Urinary bladder (tissue), 4 donors: ENCODE data around the gene MTA3. TPM values are rescaled to one million over a fixed set of nuclear protein-coding genes. Genes with fewer than 3 reads are reported as not detected.

ENCODE experiments used
- DNase-seq: peaks from one replicate; pipeline ENCODE4 v3.0.0-alpha.2; 2015; ENCODE audit errors: extremely low spot score
- H3K27ac ChIP-seq: one replicate; pipeline ENCODE4 v1.5.1; 2013; ENCODE audit warnings: low read depth, mild to moderate bottlenecking, moderate library complexity
- H3K36me3 ChIP-seq: one replicate; pipeline ENCODE4 v1.6.1; 2013; ENCODE audit warnings: mild to moderate bottlenecking, moderate library complexity; ENCODE audit not compliant: insufficient read depth
- H3K4me1 ChIP-seq: one replicate; pipeline ENCODE4 v1.6.1; 2013; ENCODE audit warnings: mild to moderate bottlenecking, moderate library complexity; ENCODE audit not compliant: insufficient read depth
- H3K4me3 ChIP-seq: one replicate; pipeline ENCODE4 v1.5.1; 2013; ENCODE audit warnings: low read depth, low read length
- WGBS: extraction: QIAGEN DNeasy Blood & Tissue Kit; methylation state at CpG from one replicate; pipeline ENCODE4 v1.1.7; 2013; 5-methylcytosine and 5-hydroxymethylcytosine counted together
- polyA plus RNA-seq: library from polyadenylated mRNA; stranded (reverse); fragments of 200-250 nt; gene quantifications from one replicate; pipeline ENCODE4 v1.2.3, GENCODE V29; 2013
- total RNA-seq: library from RNA; depleted of rRNA; stranded (reverse); fragments of >200 nt; gene quantifications from one replicate; pipeline ENCODE4 v1.2.3, GENCODE V29; 2014
- donor health status: healthy with polysubstance abuse.
- donor health status: healthy.

Gene MTA3
- total and polyA plus RNA-seq, 2 donors, result 28.0 to 62.3 TPM

DNA sequence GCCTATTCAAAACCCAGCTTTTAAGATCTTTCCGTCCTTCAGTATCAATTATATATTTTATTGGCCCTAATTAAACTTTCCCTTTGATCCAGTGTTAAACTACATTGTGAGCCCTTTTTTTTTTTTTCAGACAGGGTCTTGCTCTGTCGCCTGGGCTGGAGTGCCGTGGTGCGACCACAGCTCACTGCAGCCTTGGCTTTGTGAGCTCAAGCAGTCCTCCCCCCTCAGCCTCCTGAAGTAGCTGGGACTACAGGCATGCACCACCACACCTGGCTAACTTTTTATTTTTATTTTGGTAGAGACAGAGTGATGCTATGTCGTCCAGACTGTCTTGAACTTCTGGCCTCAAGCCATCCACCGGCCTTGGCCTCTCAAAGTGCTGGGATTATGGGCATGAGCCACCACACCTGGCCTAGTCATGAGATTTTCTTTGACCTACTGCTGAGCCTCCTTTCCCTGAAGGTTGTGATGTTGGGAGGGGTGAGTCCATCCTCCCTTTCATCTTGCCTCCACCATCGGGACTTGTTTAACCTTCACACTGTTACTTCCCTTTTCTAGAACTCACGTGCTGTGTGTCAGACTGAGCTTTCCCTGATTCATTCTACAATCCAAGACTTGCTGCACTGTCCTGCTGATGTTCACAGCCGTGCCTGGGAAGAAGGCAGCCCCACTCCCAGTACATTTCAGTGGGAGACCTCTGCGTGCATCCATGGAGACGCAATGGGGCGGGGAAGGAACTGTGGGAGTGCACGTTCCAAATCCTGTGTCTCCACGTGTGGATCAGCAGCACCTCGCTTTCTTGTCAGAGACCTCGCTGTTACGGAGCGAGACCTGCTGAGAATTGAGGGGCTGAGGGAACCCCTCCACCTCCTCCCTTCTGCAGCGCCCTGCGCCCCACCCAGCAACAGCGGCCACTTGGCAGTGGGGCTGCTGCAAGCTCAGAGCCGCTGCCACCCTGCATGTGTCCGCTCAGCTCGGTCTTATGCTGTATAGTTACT is 184.7 kb downstream of the MTA3 start:
- Histone ChIP-seq H3K4me1 (no peaks in the 10 kb centered on the region), H3K36me3 (no peaks in the 10 kb centered on the region), H3K4me3 (no peak overlapping the region), H3K27ac (no peak overlapping the region)
- no peak for DNase-seq
- WGBS, result 83% methylated on average over 24 of the region's 24 CpGs

DNA sequence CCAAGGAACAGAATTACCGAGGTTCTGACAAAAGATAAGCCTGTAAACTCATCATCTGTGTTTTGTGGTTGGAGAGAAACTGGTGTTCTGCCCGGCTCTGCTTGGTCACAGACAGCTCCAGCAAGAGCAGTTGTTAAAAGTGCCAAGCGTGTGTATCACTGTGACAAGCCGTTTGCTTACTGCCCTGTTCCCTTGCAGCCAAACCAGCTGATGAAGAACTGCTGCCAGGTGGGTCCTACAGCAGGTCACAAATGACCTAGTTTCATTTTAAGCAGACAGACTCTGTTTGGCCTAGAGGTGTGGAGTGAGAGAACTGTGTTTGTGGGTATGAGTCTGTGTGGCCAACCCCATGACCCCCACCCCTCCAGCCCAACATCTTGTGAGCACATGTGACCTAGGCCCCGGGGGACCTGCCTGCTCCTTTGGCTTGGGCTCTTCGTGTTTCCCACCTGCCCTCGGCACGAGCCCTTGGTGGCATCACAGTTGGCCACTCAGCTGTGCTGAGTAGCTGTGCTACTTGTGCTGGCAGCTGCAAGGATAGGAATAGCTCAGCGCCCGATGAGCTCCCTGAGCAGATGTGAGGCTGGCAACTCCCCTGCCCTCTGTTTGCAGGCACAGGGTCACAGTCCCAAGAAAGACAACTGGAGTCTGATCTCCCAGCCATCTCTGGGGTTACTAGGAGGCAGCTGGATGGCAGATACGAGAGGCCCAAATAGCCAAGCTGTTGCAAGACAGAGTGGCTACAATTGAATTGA is 185.8 kb downstream of the MTA3 start:
- Histone ChIP-seq H3K27ac (no peak overlapping the region), H3K36me3 (no peaks in the 10 kb centered on the region), H3K4me1 (no peaks in the 10 kb centered on the region), H3K4me3 (no peak overlapping the region)
- 57% methylated on average over 11 of the region's 11 CpGs for WGBS
- no peak for DNase-seq

DNA sequence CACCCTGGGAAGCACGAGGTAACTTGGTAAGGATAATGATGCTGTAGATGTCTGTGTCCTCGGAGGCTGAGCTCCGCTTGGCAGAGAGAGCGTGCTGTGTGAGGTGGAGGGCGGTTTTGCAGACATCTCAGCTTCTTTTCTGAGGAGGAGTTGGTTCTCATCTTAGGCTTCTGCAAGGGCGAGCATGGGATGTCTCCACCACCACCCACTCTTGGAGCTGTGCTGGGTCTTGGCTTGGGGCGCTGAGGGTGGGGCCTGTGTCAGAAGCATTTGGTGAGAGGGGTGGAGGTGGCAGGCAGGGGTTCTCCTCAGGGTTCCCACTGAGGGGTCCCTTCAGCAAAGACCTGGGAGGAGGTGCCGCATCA is 186.3 kb downstream of the MTA3 start:
- H3K4me1 ChIP-seq, result no peaks in the 10 kb centered on the region
- no peaks in the 10 kb centered on the region for H3K36me3 ChIP-seq
- DNase-seq, result no peak
- no peak overlapping the region for H3K27ac ChIP-seq
- 79% methylated on average over 8 of the region's 8 CpGs for WGBS
- no peak overlapping the region for H3K4me3 ChIP-seq

DNA sequence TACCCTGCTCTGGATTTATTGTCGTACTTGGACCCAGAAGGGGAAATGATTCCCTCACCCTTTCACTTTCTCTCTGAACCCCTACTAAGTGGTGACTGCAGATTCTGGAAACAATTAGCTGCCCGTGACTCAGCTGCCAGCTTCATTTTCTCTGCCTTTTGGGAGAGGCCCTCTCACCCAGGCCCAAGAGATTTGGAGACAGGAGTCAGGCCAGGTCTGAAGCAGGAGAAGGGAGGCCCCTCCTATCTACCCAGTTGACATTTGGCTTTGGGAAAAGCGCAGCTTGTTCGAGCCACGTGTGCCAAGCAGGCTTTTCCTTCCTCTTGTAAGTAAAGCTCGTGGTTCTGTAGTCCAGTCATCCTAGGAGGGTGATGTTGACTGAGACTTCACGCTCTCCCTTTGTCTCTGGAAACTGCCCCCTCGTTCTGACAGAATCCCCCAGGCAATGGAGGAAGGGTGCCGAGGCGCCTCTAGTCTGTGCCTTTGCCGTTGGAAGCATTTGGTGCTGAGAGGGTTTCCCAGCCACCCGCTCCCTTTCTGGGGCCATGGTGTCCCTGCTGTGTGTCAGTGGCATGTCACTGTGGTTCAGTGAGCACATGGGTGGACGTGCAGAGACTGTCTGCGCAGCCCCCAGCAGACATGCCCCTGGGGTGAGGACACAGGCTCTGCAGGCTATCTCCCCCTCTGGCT is 186.9 kb downstream of the MTA3 start:
- DNase-seq, result no peak
- no peaks in the 10 kb centered on the region for H3K36me3 ChIP-seq
- H3K4me1 ChIP-seq, result no peaks in the 10 kb centered on the region
- no peak overlapping the region for H3K4me3 ChIP-seq
- no peak overlapping the region for H3K27ac ChIP-seq
- 67% methylated on average over 14 of the region's 14 CpGs for WGBS

DNA sequence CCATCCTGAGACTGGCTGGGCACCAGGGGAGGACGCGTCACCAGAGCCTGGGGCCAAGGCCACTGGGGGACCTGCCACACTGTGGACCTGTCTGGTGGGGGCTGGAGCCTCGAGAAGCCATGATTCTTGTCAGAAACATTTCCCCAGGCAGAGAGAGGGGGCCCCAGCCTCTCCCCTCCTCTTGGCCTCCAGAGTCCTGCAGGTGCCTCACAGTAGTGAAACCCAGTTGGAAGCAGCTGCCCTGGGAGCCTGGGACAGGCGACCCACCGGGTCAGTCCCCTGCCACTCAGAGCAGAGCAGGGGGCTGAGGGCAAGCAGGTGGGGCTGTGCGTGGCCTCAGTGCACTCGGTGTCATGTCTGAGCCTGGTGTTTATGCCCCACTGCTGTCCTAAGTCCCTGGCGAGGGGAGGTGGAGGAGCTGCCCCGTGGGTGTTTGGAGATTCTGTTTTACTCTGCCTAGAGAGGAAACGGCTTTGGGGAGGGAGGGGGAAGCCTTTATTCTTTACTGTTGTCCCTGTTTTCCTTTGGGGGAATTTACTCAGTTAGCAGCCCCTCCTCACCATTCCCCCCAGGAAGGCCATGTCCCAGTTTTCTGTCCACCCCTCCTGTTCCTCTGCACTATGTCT is 187.8 kb downstream of the MTA3 start:
- no peak overlapping the region for H3K4me3 ChIP-seq
- WGBS, result 85% methylated on average over 10 of the region's 10 CpGs
- DNase-seq, result no peak
- H3K36me3 ChIP-seq, result no peaks in the 10 kb centered on the region
- no peak overlapping the region for H3K27ac ChIP-seq
- no peaks in the 10 kb centered on the region for H3K4me1 ChIP-seq

DNA sequence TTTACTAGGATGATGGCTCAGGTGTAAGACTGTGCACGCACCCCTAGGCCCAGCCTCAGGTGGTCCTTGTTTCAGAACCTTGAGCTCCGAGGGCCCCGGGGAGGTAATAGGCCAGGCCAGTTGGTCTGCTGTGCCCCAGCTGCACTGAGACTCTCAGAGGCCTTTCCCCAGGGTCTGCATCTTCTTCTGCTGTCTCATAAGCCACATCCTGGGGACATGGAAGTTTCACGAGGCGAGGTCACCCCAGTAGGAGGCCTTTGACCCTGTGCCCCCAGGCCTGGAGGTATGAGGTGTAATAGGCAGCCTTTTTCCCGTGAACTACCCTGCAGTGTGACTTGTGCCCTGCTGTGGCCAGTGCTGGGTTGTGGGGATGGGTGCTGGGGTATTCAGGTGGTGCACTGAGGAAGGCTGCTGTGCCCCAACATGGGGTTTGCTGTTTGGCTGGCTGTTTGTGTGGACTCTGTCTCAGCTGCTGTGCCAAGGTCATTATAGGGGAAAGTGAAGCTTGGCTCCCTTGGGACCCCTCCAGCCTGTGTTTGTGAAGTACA is 188.6 kb downstream of the MTA3 start:
- H3K36me3 ChIP-seq, result no peaks in the 10 kb centered on the region
- no peak overlapping the region for H3K27ac ChIP-seq
- no peaks in the 10 kb centered on the region for H3K4me1 ChIP-seq
- WGBS, result 91% methylated on average over 6 of the region's 6 CpGs
- no peak overlapping the region for H3K4me3 ChIP-seq
- DNase-seq, result no peak

DNA sequence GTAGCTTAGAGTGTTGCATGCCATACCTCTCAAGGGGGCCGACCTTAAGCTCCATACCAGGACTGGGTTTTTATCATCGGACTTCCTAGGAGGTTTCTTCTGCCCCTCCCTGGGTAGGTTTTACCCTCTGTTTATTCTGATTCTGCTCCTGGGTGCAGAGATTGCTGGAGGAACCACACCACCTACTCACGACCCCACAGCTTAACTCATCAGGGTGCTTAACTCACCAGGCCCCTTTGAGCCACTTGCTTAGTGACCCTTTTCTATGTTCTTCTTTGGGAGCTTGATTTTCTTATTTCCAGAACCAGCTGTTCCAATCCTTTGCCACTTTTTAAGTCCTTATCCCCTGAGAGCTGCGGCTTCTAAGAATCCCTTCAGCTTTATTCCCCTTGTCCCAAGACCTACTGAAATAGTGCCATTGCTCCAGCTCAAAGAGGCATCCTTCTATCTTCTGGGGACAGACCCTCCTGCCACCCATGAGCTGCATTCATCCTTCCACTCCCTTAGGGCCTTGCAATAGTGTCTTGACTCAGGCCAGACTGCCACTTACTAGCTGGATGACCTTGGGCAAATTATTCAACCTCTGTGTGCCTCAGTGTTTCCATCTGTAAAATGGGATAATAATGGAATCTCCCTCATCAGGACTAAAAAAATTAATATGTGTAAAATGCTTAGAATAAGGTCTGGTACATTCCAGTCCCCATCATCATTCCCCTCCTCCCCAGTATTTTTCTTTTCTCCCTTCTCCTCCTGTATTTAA is 189.7 kb downstream of the MTA3 start:
- Histone ChIP-seq H3K27ac (no peak overlapping the region), H3K36me3 (no peaks in the 10 kb centered on the region), H3K4me1 (no peaks in the 10 kb centered on the region), H3K4me3 (no peak overlapping the region)
- no peak for DNase-seq
- 75% methylated on average over 4 of the region's 4 CpGs for WGBS

DNA sequence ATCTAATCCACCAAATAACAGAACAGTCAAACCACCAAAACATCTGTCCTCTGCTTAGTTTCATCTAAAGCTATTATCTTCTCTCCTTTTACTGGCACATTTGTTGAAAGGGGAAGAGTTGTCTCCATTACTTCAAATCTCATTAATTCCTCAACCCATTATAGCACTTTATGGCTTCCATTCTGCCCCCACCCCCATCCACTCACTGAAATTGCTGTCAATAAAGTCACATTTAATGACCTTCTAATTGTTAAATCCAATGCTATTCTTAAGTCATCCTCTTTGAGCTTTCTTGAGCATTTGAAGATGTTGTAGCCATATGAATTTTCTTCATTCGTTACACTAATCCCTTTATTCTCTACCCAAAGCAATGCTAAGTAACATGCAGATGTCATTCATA is 190.3 kb downstream of the MTA3 start:
- H3K27ac ChIP-seq, result no peak overlapping the region
- H3K4me3 ChIP-seq, result no peak overlapping the region
- 94% methylated on average over 1 of the region's 1 CpG for WGBS
- no peaks in the 10 kb centered on the region for H3K36me3 ChIP-seq
- no peak for DNase-seq
- H3K4me1 ChIP-seq, result no peaks in the 10 kb centered on the region

DNA sequence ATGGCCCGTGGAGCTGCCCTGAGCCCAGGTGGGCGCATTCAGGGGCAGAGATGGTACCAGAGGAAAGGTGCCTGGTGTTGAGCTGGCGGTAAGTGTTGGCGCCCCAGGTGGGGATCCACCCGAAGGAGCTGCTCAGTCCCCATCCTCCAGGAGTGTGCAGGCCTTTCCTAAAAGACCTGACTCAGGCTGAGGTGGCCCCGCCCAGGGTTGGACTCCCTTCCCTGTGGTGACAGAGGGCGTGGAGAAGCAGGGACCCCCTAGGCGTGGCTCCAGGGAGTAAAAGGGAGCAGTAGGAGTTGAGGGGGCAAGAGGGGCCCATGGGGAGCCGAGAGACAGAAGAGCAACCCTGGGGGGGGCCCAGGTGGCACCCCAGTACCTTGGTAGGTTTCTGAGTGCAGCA is 193.1 kb downstream of the MTA3 start:
- H3K4me1 ChIP-seq, result no peaks in the 10 kb centered on the region
- no peaks in the 10 kb centered on the region for H3K36me3 ChIP-seq
- 93% methylated on average over 9 of the region's 9 CpGs for WGBS
- no peak overlapping the region for H3K4me3 ChIP-seq
- no peak for DNase-seq
- H3K27ac ChIP-seq, result no peak overlapping the region

DNA sequence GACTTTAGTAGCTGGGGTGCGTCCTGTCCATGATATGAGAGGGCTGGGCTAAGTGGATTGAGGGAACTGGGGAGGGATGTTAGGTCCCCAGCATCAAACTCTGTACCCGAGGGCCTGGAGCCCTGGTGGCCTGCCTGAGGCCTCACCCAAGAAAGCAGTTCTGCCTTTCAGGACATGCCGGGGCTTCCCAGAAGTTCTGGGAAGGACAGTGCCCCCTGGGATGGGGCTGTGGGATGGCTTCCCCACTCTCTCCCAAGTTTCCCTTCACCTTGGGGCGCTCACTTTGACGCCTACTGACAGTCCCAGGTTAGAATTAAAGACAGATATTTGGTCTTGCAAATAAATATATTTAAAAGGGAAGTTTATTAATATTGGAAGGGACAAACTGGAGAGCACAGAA is 193.7 kb downstream of the MTA3 start:
- H3K4me1 ChIP-seq, result no peaks in the 10 kb centered on the region
- H3K27ac ChIP-seq, result no peak overlapping the region
- H3K4me3 ChIP-seq, result no peak overlapping the region
- WGBS, result 91% methylated on average over 5 of the region's 5 CpGs
- no peak for DNase-seq
- H3K36me3 ChIP-seq, result no peaks in the 10 kb centered on the region

DNA sequence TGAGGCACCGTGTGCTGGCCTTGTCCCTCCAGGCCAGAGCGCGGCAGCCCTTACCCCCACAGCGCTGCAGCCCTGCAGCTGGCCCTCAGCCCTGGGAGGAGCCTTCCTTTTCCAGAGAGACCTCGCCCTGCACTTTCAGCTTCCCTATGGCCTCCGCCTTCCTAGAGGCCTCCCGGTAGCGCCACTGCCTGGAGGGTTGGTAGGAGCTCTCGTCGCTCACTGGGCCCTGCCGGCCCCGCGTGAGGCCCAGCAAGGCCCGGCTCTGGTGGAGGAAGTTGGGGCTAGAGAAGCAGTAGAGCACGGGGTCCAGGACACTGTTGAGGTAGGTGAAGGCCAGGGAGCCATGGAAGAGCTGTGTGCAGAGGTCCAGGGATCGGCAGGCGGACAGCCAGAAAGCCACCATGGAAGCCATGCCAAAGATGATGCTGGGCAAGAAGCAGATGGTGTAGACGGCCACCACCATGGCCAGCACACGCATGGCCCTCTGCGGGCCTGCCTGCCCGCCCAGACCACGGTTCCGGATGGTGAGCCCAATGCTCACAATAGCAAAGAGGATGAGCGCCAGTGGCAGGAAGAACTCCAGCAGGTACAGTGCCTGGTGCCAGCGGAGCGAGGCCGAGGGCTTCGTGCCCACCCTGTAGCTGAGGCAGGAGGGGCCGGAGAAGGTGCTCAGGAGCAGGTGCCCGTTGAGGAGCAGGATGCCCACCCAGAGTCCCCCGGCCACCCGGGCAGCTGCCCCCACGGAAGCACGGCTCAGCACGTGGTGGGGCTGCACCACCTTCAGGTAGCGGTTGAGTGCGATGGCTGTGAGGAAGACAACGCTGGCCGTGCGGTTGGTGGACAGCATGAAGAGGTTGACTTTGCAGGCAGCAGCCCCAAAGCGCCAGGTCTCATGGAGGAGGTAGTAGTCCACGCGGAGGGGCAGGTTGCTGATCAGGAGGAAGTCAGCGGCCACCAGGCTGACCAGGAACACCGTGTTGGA is 194.7 kb downstream of the MTA3 start:
- Histone ChIP-seq H3K27ac (no peak overlapping the region), H3K4me1 (no peaks in the 10 kb centered on the region), H3K36me3 (no peaks in the 10 kb centered on the region), H3K4me3 (no peak overlapping the region)
- 96% methylated on average over 45 of the region's 45 CpGs for WGBS
- DNase-seq, result no peak

DNA sequence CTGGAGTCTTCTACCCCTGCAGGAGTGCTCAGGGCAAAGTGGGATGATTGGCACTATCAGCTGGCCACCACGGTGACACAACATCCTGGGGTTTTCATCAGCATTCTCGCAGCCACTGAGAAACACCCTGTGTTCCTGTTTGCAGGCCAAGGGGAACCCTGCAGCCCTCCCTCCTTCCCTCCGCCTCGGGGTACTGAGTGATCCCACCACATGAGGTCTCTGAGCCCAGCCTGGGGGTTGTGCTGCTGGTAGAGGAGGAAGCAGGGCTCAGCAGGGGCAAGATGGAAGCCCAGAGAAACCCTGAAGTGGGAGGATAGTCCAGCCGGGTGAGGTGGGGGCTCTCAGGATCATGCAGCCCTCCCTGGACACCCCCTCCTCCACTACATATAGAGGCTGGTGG is 195.7 kb downstream of the MTA3 start, which contains the start of gene OXER1:
TSS of gene OXER1 (minus strand) at position 40 of the 400 bp plus-strand sequence. CDS start 73 bp downstream, outside the sequence.
- Histone ChIP-seq H3K27ac (no peak within 1 kb of the TSS), H3K36me3 (no peaks in the 10 kb centered on the region)
- DNase-seq, result no peak

More for the DNA sequence above, 195.7 kb downstream of the MTA3 start, which contains the start of gene OXER1:
- Histone ChIP-seq H3K4me3 (no peak within 1 kb of the TSS), H3K4me1 (no peaks in the 10 kb centered on the region)
- WGBS, result 60% methylated on average over 5 of the region's 5 CpGs
